HG03439 (cell line): ENCODE results near the gene RUNX3.
"Not testable (repeated sequence)": the region's sequence is repeated elsewhere in the genome, so short reads cannot be mapped to it uniquely, and the experiment has no call there.

Experiments
- ATAC-seq: cut with Tn5 transposase; IDR thresholded peaks from one replicate; pipeline ENCODE4 v1.9.1; 2021; ENCODE audit warnings: mild to moderate bottlenecking, moderate library complexity; ENCODE audit not compliant: unreplicated experiment

The RUNX3 gene

DNA sequence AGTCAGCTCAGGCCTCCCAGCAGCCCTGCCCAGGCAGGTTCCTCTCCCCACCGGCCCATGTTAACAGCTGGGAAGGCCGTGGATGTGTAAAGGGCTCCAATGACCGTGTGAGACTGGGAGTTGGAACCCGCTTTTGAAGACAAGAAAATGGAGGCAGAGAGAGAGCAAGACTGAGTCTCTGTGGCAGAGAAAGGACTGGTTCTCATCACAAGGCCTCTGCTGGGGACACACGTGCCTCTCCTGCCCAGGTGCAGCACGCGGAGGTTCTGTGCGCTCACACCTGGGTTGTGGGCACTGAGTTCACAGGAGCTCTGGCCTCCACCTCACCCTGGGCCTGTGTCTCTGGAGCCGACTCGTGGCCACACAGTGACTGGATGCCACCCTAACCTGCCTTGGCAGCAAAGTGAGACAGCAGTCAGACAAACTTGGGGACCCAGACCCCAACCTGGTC is 27.0 kb downstream of the RUNX3 start:
- no peak for ATAC-seq

DNA sequence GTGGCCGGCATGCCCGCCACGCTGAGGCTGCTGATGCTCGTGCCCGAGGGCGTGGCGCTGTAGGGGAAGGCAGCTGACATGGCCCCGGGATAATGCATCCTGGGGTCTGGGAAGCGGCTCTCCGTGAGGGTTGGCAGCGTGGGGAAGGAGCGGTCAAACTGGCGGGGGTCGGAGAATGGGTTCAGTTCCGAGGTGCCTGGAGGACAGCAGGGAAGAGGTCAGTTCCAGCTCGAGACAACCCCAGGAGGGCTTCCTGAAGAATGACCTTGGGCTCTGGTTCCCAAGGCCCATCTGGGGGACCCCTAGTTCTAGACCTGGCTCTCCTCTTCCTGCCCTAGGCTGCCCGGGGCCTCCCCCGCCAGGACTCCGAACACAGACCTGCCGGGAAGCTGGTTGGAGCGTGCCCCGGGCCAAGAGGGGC is 27.6 kb downstream of the RUNX3 start:
- ATAC-seq: no peak

DNA sequence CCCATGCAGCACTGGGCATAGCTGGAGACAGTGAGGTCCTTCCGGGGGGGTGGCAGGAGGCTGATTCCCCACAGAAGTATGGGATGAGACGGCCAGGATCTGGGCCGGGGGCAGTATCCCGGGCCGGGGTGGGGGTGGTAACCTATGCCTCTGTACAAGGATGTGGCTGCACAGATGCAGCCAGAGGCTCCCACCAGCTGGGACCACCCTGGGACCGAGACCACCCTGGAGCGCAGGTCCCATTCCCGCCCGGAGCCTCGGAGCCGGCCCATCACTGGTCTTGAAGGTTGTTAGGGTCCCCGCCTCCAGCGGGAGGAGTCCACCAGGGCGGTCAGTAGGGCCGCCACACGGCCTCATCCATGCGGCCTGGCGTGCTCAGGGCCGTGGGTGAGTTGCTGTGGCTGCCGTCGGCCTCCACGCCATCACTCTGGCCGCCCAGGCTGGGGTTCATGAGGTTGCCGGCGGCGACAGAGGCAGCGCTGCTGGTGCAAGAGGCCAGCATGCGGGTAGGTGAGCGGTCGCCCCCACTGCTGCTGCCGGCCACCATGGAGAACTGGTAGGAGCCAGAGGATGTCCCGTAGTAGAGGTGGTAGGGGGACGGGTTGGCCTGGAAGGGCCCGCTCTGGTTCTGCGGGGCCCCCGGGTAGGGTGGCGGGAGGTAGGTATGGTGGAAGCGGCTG is 28.1 kb downstream of the RUNX3 start:
- no peak for ATAC-seq

DNA sequence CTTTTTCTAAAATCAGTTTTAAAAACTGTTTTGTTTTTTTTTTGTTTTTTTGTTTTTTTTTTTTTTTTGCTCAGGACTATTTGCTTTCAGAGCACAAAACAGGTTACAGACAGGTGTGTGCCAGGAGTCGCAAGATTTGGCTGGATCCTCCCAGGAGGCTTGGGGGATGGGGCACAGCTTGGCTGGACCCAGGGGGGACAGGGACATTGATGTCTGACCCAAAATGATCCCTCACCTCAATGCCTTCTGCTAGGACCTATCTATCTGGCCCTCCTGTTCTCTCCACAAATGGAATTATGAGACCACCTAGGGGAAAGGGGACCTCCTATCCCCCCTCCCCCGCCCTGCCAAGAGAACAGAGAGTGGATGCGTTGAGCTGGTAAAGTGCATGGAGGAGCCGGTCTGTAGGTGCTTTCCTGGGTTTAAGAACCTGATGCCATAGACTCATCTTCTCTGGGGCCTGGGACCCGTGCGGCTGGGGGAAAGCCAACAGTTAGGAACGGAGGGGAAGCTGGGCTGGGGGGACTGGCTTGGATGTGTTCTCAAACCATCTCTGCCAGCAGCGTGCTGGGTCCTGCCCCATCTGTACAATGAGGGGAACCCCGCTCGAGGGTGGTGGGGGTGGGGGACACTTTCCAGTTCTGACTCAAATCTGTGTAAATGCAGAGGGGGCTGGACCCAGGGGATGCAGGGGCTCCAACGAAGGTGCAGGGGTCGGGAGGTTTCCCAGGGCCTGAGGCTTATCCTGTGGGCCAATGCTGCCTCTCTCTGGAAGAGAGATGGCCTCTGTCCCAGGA is 28.9 kb downstream of the RUNX3 start:
- no peak for ATAC-seq

DNA sequence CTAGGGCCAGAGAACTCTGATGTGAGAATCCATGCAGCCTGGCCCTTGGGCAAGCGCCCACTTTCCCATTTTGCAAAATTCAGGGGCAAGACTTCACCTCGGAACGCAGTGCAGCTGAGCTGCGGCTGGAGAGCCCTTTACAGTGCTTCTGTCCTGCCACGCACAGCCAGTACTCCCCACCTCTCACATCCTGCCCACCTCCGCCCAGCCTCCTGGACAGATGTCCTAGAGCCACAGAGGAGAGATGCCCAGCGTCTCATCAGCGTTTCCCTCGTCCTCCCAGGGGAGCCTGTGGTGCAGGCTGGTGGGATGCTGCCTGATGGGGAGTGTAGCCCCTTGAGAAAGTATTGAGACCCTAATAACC is 29.6 kb downstream of the RUNX3 start:
- ATAC-seq: no peak

DNA sequence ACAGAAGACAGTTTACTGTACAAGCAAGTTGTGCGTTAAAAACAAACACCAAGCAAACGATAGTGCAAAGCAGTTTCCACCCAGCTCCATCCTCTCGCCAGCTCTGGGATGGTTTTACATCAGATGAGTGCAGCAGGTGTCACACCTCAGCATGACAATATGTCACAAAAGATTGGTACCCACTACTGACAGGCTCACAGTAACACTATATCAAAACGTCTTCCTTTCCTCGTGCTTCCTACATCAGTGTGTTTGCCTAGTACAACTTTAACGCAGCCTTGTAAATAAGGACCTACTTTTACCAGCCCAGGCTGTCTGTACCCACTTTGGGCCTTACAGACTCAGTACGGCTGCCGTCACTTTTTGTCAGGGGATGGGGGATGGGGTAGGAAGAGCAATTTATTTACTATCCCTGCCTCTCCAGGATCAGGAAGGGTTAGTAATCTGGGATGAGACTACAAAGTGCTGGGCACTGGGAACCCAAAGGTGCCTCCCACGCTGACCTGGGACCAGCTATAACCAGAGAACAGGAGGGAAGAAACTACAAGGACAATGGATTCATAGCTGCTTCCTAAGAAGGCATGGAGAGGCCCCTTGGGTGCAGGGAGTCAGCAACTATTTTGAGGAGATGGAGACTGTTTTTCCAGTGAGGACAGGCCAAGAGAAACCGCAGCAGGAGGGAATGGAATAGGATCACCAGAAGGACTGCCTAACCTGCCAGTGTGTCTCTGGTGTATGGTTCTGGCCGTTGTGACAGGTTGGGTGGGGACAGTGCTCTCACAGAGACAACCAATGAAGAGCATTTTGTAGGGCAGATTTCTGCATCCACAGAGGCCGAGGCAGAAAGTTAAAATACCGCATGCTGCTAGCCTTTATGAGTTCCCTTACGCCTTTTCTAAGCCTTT is 30.2 kb downstream of the RUNX3 start:
- no peak for ATAC-seq

DNA sequence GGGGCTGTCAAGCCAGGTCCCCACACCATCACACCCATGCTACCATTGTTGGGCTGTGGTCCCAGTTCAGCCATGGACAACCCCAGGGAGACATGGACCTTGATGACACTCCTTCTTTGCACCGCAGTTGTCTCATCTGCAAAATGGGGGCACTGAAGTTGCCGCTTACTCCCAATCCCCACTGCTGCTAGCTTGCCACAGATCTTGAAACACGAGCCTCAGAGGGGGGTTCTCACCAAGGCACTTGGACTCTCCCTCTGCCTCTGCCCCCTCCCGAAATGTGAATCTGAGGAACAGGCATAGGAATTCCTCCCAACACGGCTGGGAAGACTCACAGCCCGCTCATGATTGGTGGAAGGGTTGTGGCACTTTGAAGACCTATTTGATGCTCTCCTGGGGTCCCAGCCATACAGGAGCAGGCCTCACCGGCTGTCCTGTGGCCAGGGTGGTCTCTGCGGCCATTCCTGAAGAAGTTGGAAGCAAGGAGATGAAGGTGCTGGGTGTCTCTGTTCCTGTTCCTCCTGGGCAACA is 31.1 kb downstream of the RUNX3 start:
- ATAC-seq: no peak

DNA sequence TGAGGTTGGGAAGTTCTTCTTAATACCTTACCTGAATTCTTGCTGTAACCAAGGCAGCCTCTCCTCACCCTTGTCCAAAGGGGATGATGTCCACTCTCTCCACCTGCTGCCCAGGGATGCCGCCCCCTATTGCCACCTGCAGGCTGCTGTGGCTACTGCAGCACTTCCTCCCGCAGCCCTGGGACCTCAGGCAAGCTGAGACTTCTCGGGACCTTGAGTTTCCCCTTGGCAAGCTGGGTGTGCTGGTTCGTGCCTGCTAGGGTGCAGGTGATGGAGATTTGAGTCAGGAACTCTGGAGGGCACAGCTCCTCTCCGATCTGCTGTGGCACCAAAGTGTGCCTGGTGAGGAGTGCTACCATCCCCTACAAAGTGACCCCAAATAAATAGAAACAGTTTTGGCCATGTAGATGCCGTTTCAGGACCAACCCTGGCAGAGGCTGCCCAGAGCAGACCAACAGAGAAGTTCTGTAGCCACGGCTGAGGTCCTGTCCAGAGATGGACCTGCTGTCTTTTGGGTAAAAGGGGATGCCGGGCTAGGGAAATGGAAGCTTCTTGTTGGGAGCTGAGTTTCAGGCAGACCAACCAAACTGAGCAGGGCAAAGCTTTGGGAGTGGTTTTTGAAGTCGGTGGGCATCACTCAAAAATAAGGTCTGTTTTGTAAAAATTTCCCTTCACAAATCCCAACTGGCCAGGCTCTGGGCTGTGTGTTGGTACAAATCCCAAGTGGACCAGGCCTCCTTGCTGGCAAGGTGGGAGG is 31.7 kb downstream of the RUNX3 start:
- no peak for ATAC-seq

DNA sequence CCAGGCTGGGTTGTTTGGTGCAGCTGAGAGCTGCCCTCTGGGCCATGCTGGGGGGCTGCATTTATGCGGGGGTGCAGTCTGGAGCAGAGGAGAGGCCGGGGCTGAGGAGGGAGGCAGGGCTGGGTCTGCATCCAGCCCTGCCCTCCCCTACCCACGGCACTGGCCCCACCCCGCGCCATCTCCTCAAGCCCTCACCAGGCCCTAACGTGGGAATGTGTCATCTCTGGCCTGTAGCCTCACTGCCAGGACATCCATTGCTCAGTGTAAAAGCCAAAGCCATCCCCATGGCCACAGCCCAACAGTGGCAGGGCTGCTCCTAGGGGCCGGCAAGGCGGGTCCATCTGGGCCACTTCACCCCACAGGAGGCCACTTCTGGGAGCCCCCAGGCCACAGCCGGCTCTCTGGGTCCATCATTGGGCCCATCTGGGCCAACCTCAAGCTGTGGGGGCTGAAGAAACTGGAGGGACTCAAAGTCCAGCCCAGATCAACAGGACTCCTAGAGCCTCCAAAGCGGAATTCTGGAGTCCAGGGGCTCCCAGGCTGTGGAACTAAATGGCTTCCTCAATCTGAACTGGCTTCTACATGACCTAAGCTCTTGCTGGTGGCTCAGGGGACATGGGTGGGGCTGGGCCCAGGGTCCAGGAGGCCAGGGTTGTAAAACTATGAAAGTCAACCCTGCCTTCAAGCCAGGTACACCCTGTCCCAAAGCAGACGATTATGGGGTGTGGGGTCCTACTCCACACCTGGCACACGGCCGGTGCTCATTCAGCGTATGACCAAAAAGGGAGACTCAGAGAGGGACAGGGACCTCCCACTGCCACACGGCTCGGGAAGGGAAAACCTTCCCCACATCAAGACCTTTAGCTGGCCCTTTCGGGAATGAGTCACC is 32.6 kb downstream of the RUNX3 start:
- no peak for ATAC-seq

DNA sequence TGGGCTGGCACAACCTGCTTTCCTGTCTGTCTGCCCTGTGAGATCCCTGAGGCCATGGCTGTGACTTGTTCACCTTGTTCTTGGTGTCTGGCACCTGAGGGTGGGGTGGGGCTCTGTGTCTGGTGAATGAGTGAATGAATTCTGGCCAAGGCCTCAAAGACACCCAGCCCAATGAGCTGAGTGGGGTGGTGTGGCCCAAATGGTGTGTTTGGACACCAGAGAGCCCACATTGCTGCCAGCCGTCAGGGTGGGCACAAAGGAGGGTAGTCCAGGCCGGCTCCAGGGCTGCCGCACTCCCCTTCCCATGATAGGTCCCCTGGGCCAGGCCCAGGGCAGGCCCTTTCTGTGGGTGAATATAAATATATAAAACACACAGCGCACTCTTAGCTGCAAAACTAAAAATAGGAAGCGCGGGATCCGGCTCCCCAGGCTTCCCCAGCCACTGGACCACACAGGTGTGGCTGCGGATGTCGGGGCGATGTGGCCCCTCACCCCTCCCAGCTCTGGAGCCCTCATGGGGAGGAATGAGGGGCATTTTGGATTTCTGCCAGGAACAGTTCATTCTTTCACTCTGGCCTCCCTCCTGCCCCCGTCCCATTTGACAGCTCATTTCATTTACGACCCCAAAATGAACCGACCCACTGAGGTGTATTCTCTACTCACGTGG is 33.3 kb downstream of the RUNX3 start:
- no peak for ATAC-seq

DNA sequence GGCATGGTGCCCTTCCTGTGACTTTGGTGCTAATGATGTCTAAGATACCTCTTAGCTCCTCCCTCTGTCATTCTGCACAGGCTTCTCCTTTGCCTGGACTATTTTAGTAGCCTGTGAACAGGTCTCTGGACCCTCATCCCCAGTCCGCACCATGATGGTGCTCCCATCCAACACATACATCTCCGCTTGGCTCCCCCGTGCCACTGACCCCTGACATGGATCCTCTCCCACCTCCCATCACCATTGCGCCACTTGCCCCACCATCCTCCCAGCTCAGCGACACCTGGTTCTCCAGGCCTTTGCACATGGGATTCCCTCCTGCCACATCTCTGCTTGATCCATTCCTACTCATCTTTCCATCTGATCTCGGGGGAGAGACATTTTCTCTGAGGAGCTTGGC is 33.9 kb downstream of the RUNX3 start:
- no peak for ATAC-seq

DNA sequence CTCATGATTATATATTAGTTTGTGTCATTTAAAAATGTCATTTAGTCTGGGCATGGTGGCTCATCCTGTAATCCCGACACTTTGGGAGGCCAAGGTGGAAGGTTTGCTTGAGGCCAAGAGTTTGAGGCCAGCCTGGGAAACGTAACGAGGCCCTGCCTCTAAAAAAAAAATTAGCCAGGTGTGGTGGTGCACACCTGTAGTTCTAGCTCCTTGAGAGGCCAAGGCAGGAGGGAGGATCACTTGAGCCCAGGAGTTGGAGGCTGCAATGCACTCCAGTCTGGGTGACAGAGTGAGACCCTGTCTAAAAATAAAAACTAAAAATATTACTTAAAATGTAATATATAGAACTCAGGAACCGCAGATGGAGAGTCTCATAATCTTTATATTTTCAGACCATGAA is 34.6 kb downstream of the RUNX3 start:
- no peak for ATAC-seq

DNA sequence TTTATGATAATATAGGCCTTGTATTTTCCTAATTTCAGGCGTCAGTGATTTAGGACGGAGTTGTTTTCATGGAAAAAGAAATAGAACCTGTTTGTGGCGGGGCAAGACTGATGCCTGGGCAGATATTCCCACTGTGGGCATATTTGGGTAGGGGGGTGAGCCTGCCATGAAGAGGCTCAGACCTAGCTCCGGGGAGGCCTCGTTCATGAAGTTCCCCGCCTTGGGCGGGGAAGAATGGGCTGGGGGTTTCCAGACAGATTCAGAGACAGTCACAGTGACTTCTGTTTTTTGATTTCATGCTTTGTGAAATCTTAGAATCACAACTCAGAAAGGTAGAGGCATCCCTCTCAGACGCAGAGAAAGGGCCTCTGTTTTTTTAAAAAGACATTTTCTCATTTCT is 36.1 kb downstream of the RUNX3 start:
- ATAC-seq: no peak

DNA sequence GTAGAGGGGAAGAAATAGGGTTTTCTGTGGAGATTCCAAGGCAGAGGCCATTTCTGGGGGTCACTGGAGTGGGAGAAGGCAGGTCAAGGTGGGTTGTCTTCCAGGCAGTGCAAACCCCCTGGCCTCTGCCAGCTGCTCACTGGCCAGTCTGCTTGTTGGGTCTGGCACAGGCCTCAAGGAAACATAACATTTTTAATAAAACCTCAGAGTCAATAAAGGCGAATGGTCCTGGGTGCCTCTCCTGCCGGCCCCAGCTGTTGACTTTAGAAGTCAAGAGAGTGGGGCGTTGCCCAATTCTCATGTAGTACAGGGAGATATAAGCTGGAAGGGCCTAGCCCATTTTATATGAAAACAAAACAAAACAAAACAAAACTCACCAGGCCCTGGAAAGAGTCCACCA is 36.6 kb downstream of the RUNX3 start:
- no peak for ATAC-seq

DNA sequence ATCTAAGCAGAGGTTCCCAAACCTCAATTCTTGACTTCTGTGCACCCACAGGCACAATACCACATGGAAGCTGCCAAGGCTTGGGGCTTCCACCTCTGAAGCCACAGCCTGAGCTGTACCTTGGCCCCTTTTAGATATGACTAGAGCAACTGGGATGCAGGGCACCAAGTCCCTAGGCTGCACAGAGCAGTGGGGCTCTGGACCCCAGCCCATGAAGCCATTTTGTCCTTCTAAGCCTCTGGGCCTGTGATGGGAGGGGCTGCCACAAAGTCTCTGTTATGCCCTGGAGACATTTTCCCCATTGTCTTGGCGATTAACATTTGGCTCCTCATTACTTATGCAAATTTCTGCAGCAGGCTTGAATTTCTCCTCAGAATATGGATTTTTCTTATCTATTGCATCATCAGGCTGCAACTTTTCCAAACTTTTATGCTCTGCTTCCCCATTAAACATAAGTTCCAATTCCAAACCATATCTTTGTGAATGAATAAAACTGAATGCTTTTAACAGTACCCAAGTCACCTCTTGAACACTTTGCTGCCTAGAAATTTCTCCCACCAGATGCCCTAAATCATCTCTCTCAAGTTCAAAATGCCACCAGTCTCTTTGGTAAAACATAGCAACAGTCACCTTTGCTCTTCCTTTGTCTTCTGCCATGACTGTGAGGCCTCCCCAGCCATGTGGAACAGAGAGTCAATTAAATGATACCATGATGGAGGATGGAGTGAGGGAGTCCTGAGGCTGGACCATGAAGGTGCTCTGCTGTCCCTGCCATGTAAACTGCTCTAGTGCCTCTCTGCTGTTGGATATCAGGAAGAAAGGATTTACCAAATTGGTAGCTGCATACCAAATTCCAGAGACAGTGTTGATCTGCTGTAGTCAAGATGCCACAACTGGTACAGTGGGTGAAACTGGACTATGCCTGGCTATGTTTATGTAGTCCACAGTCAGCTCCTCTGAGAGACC is 37.6 kb downstream of the RUNX3 start:
- ATAC-seq: no peak

DNA sequence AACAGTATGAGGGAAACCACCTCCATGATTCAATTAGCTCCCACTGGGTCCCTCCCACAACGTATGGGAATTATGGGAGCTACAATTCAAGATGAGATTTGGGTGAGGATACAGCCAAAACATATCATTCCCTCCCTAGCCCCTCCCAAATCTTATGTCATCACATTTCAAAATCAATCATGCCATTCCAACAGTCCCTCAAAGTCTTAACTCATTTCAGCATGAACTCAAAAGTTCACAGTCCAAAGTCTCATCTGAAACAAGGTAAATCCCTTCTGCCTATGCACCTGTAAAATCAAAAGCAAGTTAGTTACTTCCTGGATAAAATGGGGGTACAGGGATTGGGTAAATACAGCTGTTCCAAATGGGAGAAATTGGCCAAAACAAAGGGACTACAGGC is 38.7 kb downstream of the RUNX3 start:
- ATAC-seq: not testable (repeated sequence)

DNA sequence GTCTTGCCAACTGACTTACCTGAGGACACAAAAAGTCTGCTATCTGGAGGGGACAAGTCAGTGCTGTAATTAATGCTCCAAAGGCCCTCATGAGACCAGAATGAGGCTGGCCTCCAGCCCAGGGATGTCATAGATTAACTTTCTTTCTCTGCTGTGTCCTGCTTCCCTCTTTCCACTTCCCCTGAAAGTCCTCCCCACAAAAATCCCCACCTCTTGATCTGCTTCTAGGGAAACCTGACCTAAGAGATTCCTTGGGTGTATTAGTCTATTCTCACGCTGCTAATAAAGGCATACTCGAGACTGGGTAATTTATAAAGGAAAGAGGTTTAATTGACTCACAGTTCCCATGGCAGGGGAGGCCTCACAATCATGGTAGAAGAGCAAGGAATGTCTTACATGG is 39.2 kb downstream of the RUNX3 start:
- ATAC-seq: no peak
